Measurements from ENCODE around the gene DNAH3.

GRCh38 chr16:21161211-21161610 is 10.6 kb upstream of the DNAH3 start:
- TF ChIP-seq POLR2A (IDR thresholded peaks at IDR 0.05): no peak
- TF ChIP-seq CTCF (IDR thresholded peaks at IDR 0.05): no peak
